AG04449 (cell line): ENCODE results near the gene LHFPL3.

Source experiments
- CTCF ChIA-PET: fragments of 350-600 bp; formaldehyde crosslinking; extraction: SDS; loops from one replicate; lab custom pipeline; 2021; ENCODE audit warnings: antibody characterized with exemption; lab: Yijun Ruan, JAX
- POLR2A ChIA-PET: fragments of 400-600, 350-600 bp; formaldehyde crosslinking; extraction: SDS; loops from one replicate; lab custom pipeline; 2020; ENCODE audit warnings: antibody characterized with exemption, inconsistent platforms; lab: Yijun Ruan, JAX
- DNase-seq: peaks from one replicate; pipeline ENCODE4 v3.0.0-alpha.2; 2010; ENCODE audit warnings: low read depth, low spot score
- H3K4me3 ChIP-seq: 2 replicates; pipeline ENCODE4 v1.5.1; 2011; ENCODE audit warnings: low read depth, mild to moderate bottlenecking, control low read depth, low read length
- CTCF ChIP-seq: IDR thresholded peaks from one replicate; pipeline ENCODE4 v1.5.1; 2011; ENCODE audit warnings: mild to moderate bottlenecking, moderate library complexity, low read length, control low read depth, inconsistent platforms; ENCODE audit not compliant: insufficient read depth; ENCODE audit errors: missing control alignments

Gene LHFPL3

DNA sequence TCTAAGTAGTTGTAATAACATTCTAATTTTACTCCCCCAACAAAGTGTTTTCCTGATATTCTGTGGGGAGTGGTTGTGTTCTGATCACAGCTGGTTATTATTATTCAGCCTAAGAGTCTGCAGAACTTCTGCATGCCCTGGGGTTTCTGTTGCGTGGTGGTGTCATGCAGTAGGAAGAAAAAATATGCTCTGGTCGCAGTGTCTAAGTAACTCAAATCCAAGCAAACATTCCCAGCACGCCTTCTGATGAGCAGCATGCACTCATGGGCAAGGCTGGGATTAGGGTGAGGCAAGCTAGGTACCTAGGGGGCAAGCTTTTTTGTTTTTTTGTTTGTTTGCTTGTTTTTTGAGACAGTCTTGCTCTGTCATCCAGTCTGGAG, 572.8 kb downstream of the LHFPL3 start:
- ChIA-PET CTCF (interaction anchor here (1.3 to 12.6 kb wide), 5 partner anchors 9 to 17 kb away, joined by 3 to 192 read pairs (median 9); no protein-coding TSS in a partner anchor), POLR2A (no interaction called here)
- no peak for TF ChIP-seq CTCF
- H3K4me3 ChIP-seq: no peak overlapping the region
- no peak for DNase-seq

DNA sequence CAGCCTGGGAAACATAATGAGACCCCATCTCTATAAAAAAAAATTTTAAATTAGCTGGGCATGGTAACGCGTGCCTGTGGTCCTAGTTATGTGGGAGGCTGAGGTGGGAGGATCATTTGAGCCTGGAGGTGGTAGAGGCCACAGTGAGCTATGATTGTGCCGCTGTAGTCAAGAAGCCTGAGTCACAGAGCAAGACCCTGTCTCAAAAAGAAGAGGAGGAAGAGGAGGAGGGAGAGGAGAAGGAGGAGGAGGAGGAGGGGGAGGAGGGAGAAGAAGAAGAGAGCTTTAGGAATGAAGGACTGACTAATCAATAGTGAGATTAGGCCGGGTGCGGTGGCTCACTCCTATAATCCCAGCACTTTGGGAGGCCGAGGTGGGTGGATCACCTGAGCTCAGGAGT, 573.8 kb downstream of the LHFPL3 start:
- ChIA-PET CTCF (interaction anchor here (1.3 to 12.6 kb wide), 4 partner anchors 8 to 17 kb away, joined by 3 to 192 read pairs (median 11); no protein-coding TSS in a partner anchor), POLR2A (no interaction called here)
- DNase-seq: no peak
- TF ChIP-seq CTCF: no peak
- no peak overlapping the region for H3K4me3 ChIP-seq

DNA sequence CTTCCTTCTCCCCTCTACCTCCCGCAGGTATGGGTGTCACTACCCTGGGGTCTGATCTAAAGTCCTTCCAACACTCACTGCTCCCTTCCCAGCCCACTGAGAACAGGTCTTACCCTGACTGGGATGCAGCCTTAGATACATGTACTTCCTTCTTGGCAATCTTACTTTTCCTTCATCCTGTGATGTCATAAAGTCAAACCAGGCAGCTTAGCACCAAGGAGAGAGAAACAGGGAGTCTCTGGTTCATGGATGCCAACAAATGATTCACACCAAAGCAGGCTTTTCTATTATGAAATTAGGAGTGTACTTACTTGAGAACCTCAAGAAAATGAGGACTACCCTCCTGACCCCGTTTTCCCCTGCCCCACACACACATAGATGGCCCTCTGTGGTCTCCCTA, 574.6 kb downstream of the LHFPL3 start:
- TF ChIP-seq CTCF: no peak
- CTCF ChIA-PET: interaction anchor here (2.9 to 12.6 kb wide), 2 partner anchors 11 to 18 kb away, joined by 9 to 192 read pairs; no protein-coding TSS in a partner anchor
- DNase-seq: no peak
- no peak overlapping the region for H3K4me3 ChIP-seq
- POLR2A ChIA-PET: no interaction called here

- CTCF ChIA-PET: no interaction called here
- POLR2A ChIA-PET: no interaction called here
- H3K4me3 ChIP-seq: no peak overlapping the region
- no peak for TF ChIP-seq CTCF
- DNase-seq: no peak
Measured at GRCh38 chr7:104903846-104904245, 575.4 kb downstream of the LHFPL3 start.

- no peak for DNase-seq
- TF ChIP-seq CTCF: no peak
- H3K4me3 ChIP-seq: no peak overlapping the region
- CTCF ChIA-PET: interaction anchor here (1.0 to 8.2 kb wide), 5 partner anchors 8 to 674 kb away, joined by 3 to 73 read pairs (median 5); no protein-coding TSS in a partner anchor
- POLR2A ChIA-PET: no interaction called here
Measured at GRCh38 chr7:104906032-104906431, 577.6 kb downstream of the LHFPL3 start.

DNA sequence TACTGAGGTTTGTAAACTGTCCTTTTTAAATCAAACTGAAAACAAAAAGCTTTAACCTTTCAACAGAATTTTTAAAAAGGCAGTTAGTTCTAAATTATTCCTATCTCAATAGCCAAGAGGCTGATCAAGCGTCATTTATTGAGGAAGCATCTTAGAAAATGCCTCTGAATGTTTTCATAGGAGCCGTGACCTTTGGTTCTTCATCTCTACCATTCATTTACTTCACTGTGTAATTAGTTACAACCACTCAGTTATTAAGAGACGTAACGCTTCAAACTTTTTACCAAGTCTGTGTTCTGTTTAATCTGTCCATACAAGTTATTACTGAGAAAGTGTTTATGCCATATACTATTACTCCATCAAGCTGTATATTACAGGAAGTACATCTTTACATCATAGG, 578.2 kb downstream of the LHFPL3 start:
- no peak overlapping the region for H3K4me3 ChIP-seq
- POLR2A ChIA-PET: no interaction called here
- CTCF ChIA-PET: interaction anchor here (1.0 to 8.2 kb wide), 3 partner anchors 12 to 675 kb away, joined by 5 to 73 read pairs (median 8); no protein-coding TSS in a partner anchor
- DNase-seq: no peak
- no peak for TF ChIP-seq CTCF
